SK-MEL-5 (cell line): ENCODE measurements around the gene PPARA. TPM values are rescaled to one million over a fixed set of nuclear protein-coding genes. Genes with fewer than 3 reads are reported as not detected.

ENCODE experiments used
- DNase-seq: peaks from one replicate; pipeline ENCODE4 v3.0.0-alpha.2; 2016; ENCODE audit warnings: low read depth, low spot score
- in situ Hi-C: cut with HindIII; loops from 2 replicates; pipeline ENCODE4 v1.10.0; 2016; ENCODE audit warnings: low sequenced_read_pairs, high pct_unique_total_duplicates, low pct_unique_long_range_greater_than_20kb
- total RNA-seq: library from RNA; depleted of rRNA; stranded (reverse); fragments of >200 nt; shearing (Covaris generic); gene quantifications from 2 replicates; pipeline ENCODE4 v1.2.3, GENCODE V29; 2014

The PPARA gene
- total RNA-seq, 1 experiment from 2014 or later, result 10.6 TPM

DNA sequence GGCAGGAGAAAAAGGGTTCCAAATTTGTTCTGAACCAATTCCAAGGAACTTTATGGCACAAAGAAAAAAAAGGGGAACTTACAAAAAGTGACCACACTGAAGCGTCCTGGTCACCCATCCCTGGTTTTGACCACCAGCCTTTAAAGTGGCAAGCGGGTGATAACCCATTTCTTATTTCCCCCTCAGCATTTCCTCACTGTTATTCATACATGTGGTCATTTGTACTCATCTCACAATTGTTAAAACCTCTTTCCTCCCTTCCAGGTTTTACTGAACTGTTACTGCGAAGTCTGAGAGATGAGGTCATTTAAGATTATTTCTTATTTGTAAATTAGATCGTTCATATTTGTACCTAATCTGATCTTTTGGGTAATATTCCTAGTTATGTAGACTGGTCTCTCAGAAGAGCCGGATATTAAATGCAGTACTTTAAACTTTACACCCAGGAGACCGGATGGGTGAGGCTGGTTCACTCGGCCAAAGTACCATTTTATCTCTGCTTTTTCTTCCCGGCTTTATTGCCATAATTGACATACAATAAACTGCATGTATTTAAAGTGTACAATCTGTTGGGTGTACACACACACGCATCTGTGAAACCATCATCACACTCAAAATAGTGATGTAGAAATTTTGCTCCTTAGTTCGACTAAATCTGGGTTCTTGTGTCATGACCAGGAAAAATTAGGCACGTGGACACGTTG is 52.7 kb downstream of the PPARA start:
- in situ Hi-C loops, result no loop called here
- DNase-seq, result no peak

DNA sequence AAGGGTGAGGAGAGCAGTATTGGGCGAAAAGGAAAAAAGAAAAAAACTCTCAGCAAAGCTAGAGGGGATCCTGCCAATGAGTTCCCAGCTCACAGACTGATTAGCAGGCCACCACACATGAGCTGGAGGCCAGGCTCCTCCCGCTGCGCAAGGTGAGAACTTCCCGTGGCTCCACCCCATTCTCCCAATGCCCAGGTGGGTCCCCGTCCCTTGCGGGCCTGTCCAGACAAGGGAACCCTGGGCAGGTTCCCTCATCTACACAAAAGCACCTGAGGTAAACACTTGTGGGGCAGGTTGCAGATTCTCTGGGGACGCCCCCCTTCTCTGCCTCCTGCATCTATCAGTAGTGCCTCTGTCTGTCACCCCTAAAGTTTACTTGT is 53.3 kb downstream of the PPARA start:
- in situ Hi-C loops, result no loop called here
- no peak for DNase-seq

DNA sequence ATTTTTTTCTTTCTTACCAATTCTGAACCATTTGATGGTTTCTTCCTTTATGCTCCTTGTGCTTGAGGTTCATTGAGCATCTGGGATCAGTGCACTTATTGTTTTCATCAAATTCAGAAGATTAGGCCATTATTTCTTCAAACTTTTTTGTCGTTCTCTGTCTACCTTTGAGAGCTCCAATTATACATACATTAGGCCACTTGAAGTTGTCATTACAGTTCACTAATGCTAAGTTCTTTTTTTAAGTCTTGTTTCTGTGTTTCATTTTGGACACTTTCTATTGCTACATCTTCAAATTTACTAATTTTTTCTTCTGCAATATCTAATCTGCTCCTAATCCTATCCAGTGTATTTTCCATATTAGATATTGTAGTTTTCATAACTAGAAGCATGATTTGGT is 58.9 kb downstream of the PPARA start:
- in situ Hi-C loops, result no loop called here
- DNase-seq, result no peak

DNA sequence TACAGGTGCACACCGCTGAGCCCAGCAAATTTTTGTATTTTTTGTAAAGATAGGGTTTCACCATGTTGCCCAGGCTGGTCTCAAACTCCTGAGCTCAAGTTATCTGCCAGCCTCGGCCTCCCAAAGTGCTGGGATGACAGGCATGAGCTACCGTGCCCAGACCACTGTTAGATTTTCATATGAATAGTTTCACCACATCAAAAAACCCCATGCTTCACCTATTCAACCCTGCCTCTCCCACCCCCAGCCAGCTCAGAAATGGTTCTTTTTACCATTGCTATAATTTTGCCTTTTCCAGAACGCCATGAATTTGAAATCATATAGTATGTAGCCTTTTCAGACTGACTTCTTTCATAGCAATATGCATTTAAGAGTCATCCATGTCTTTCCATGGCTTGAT is 61.9 kb downstream of the PPARA start:
- in situ Hi-C loops, result no loop called here
- DNase-seq, result no peak

DNA sequence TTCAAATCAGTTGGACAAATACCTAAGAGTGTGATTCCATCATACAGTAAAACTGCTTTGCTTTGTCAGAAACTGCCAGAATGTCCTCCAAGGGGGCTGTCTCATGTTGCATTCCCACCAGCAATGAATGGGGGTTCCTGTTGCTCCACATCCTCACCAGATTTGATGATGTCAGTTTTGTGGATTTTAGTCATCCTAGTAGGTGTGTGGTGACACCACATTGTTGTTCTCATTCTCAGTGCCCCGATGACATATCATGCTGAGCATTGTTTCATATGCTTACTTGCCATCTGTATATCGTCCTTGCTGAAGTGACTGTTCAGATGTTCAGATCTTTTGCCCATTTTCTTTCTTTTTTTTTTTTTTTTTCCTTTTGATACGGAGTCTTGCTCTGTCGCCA is 62.7 kb downstream of the PPARA start:
- in situ Hi-C loops, result no loop called here
- DNase-seq, result no peak

DNA sequence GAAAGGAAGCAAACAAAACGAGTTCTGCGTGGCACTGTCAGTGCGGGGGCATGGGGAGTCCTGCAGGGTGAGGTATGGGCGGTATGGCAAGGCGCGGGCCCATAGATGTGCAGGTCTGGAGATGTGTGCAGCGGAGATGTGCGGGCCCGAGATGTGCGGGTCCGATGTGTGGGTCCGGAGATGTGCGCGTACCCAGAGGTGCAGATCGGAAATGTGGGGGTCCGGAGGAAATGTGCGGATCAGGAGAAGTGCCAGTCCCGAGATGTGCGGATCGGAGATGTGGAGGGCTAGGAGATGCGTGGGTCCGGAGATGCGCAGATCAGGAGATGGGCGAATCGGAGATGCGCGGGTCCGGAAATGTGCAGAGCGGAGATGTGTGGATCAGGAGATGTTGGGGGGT is 63.8 kb downstream of the PPARA start:
- in situ Hi-C loops, result no loop called here
- no peak for DNase-seq

DNA sequence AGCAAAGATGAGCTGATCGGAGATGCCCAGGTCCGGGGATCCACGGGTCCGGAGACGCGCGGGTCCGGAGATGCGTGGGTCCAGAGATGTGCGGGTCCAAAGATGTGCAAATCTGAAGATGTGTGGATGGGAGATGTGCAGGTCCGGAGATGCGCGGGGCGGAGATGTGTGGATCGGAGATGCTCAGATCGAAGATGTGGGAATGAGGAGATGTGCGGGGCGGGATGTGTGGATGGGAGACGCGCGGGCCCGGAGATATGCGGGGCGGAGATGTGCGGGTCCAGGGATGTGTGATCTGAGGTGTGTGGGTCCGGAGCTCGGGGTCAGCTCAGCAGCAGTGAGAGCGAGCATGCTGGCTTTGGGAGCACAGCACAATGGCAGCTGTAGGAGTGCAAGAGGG is 64.3 kb downstream of the PPARA start:
- DNase-seq, result no peak
- in situ Hi-C loops, result no loop called here

DNA sequence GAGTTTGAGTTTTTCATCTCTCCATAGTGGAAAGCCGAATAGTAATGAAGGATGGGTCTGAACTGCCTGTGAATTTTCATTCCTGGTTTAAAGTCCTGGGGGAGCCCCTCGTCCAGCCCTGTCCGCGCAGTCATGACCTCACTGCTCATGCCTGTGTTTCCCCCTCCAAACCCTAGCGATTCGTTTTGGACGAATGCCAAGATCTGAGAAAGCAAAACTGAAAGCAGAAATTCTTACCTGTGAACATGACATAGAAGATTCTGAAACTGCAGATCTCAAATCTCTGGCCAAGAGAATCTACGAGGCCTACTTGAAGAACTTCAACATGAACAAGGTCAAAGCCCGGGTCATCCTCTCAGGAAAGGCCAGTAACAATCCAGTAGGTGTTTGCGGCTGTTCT is 69.3 kb downstream of the PPARA start:
- DNase-seq, result no peak
- in situ Hi-C loops, result no loop called here

DNA sequence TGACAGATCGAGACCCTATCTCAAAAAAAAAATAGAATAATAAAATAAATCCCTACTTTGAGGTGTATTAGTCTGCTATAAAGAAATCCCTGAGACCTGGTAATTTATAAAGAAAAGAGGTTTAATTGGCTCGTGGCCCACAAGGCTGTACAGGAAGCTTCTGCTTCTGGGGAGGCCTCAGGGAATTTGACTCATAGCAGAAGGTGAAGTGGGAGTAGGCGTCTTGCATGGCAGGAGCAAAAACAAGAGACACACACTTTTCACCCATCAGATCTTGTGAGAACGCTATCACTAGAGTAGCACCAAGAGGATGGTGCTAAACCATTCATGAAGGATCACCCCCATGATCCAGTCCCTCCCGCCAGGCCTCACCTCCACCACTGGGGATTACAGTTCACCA is 70.6 kb downstream of the PPARA start:
- in situ Hi-C loops, result no loop called here
- no peak for DNase-seq

DNA sequence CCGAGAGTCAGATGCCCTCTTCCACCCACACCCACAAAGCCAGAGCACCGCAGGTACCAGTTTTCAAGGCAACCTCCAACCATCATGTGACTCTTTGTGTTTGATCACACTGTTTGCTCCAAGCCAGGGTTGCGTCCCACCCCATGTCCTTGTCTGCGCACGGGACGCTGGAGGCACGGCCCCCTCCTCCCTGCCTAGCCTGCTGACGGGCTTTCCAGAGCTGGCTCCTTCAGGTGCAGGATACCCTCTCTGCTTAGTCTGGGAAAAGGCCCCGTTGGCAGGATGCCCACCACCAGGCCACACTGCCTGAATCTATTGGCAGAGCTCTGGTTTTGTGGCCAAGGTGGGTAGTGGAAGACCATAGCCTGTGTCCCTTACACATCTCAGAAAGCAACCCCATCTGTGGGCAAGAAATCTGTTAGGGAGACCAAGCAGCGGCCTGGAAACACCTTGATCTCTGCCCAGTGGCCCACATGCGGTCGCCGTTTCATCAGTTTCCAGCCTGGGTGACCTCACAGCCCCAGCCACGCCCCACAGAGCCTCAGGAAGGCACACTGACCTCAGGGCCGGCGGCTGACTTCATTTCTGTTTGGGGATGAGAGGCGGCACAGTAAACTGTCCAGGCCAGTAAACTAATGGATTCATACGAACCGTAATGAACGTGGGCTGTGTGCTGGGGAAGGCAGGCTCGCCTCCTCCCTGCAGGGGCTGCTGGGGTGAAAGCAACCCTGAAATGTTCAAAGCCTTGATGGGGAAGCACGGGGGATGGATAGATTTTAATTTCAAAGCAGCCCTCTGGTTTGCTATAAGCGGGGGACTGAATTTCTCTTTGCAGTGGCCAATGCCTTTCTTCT is 73.9 kb downstream of the PPARA start:
- DNase-seq, result no peak
- in situ Hi-C loops, result no loop called here

DNA sequence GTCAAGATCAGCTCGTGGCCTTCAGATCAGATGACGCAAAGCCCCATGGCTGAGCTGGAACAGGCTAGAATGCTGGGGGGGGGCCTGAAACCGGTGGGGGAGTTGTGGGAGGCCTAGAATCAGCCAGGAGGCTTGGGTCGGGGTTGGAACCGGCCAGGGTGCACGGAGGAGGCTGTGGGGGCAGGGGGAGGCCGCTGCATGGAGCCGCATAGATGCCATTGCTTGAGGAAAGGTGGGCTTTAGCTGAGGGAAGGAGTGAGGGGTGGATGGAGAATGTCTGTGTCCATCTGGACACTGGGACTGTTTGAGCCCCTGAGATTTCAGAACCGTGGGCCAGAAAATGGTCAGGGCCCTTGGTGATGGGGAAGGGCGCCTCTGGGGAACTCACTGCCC is 74.6 kb downstream of the PPARA start:
- in situ Hi-C loops, result no loop called here
- DNase-seq, result no peak

DNA sequence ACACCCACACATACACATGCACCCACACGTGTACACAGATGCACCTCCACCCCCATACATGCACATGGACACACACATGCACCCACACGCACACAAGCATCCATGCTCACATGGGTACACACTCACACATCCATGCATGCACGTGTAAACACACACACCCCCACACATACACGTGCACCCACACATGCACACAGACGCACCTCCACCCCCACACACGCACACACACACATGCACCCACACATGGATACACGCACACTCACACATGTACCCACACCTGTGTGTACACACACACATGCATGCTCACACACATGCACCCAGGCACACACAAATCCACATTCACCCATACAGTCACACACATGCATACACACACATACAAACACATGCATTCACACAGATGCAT is 75.3 kb downstream of the PPARA start:
- in situ Hi-C loops, result no loop called here
- DNase-seq, result no peak

DNA sequence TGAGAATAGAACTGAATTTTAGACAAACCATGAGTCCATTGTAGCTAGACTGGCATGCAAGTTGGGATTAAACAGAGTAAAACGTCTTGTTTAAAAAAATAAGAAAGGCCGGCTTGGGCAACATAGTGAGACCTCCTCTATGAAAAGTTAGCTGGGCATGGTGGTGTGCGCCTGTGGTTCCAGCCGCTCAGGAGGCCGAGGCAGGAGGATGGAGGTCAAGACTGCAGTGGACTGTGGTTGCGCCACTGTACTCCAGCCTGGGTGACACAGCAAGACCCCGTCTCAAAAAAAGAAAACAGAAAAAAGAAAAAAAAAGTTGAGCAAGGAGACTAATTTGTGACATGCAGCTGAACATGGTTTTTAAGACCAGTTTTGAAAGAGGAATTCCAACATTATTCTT is 76.3 kb downstream of the PPARA start:
- in situ Hi-C loops, result no loop called here
- DNase-seq, result no peak

DNA sequence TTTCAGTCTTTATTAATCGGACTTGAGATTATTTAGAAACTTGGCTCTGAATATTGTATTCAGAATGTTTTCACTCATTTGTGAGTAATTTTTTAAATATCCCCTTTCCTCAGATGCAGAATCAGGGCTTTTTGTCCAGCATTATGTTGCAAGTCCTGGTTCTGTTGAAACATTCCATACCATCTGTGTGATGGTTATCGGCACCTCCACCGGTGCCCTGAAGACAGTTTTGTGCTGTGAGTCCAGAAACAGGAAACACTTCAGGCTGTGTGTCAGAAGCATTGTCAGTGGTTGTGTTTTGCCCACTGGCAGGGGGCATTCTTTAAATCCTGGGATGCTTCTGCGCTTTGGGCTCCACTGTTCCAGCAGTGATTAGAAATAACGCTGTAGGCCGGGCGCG is 79.4 kb downstream of the PPARA start:
- in situ Hi-C loops, result no loop called here
- DNase-seq, result no peak

DNA sequence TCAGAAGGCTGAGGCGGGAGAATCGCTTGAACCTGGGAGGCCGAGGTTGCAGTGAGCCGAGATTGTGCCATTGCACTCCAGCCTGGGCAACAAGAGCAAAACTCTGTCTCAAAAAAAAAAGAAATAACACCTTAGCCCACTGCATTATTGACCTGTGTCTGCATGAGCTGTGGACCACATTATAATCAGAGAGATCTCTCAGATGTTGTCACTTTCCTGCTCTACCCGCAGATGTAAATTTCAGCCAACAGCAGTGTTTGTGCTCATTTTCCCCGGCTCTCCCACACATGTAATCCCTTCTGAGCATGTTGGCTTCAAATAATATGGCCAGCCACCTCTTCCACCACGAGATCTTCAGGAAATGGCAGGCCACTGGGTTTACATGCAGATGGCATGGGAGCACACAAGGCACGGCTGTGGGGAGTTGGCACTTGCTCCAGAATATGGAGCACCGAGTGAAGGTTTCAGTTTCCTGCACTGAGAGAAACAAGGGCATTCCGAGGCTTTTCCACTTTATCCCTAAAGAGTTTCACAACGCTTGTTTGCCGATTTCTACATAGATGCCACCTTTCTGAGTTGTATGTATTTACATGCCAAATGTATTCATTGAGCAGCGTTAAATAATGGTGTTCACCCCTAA is 80.1 kb downstream of the PPARA start:
- DNase-seq, result no peak
- in situ Hi-C loops, result no loop called here

DNA sequence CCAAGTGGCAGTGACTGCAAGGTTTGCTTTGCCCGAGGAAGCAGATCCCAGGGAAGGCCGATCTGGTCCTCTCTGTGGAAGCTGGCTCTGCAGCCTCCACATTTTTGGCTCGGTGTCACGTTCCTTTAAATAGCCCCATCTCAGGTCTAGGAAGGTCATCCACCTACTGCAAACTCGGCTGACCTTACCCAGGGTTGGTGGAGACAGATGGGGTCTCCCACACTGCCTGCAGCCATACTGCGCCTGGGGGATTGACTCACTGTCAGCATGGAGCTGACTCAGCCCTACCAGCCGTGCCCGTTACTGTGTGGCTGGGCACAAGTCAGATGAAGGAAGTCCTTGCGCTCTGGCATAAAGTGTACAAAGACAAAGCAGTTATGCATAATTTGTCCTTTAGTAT is 82.9 kb downstream of the PPARA start:
- peak; percentile 54 for DNase-seq
- in situ Hi-C loops, result no loop called here

DNA sequence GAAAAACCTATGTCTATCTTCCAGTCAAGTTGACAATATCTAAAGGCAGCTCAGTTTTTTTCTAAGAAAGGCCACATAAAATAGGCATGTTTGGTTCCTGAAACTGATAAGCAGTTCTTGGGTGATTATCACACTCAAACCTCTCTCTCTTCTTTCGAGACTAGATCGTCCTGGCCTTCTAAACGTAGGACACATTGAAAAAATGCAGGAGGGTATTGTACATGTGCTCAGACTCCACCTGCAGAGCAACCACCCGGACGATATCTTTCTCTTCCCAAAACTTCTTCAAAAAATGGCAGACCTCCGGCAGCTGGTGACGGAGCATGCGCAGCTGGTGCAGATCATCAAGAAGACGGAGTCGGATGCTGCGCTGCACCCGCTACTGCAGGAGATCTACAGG is 84.6 kb downstream of the PPARA start:
- DNase-seq, result no peak
- in situ Hi-C loops, result no loop called here

DNA sequence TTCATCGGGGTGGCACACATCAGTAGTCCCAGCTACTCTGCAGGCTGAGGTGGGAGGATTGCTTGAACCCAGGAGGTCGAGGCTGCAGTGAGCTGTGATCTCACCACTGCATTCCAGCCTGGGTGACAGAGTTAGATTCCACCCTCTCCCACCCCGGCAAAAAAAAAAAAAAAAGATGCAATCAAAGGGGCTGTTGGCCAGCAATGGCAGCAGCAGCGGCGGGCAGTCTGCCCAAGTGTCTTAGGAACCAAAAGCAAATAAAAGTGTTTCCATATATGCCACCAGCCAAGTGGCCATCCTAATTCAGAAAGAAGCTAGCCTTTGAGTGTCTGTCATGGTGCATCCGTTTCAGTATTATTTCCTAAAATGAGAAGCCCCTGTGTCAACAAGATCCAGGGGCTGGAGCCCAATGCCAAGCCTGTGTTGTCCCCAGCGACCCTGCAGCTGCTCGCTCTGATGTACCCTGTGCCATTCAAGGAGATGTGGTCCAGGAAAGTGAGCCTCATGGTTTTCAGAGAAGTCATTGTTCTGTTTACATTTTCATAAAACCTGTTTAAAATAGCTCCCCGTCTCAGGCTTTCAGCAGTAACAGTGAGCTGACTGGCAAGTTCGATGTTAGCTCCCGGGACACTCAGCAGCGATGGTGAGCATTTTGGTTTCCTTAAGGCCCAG is 87.3 kb downstream of the PPARA start:
- no peak for DNase-seq
- in situ Hi-C loops, result no loop called here
